PFSK-1 (cell line): Measurements from ENCODE around the gene AVL9.

Experiments
- FOXP2 ChIP-seq: optimal IDR thresholded peaks from 2 replicates; pipeline ENCODE3; 2011; ENCODE audit warnings: borderline replicate concordance, control low read depth, inconsistent platforms; ENCODE audit not compliant: insufficient read depth; ENCODE audit errors: extremely low read length, extremely low read depth
- POLR2AphosphoS5 ChIP-seq: IDR thresholded peaks from 2 replicates; pipeline ENCODE4 v1.6.1; 2012; ENCODE audit warnings: low read depth, mild to moderate bottlenecking, control low read depth, low read length, moderate library complexity
- REST ChIP-seq, 2 experiments: IDR thresholded peaks; 2 replicates each; pipeline versions ENCODE4 v1.6.1 to v1.8.0; 2011 to 2012; ENCODE audit warnings: low read depth in 2 of 2, low read length in 2 of 2, control low read depth in 1 of 2, inconsistent platforms in 1 of 2, mild to moderate bottlenecking in 1 of 2, moderate library complexity in 1 of 2; ENCODE audit not compliant: insufficient read depth in 1 of 2
- SIN3A ChIP-seq: IDR thresholded peaks from 2 replicates; pipeline ENCODE4 v1.6.1; 2012; ENCODE audit warnings: mild to moderate bottlenecking, low read length, moderate library complexity, borderline replicate concordance; ENCODE audit not compliant: insufficient read depth
- TAF1 ChIP-seq: IDR thresholded peaks from 2 replicates; pipeline ENCODE4 v1.6.1; 2012; ENCODE audit warnings: low read length, control low read depth, borderline replicate concordance; ENCODE audit not compliant: insufficient read depth

Gene AVL9

GRCh38 chr7:32518534-32519140 is 23.3 kb downstream of the AVL9 start:
- TF ChIP-seq POLR2AphosphoS5 (no peak), TAF1 (no peak), REST (IDR thresholded peaks at IDR 0.05; ENCODE audit: insufficient read depth in 1 of 2, low read depth in 2 of 2, low read length in 2 of 2) (no peak), SIN3A (no peak), FOXP2 (no peak)

GRCh38 chr7:32519763-32520162 is 24.5 kb downstream of the AVL9 start:
- TF ChIP-seq REST (IDR thresholded peaks at IDR 0.05; ENCODE audit: insufficient read depth in 1 of 2, low read depth in 2 of 2, low read length in 2 of 2) (no peak), SIN3A (no peak), FOXP2 (no peak), POLR2AphosphoS5 (no peak), TAF1 (no peak)

DNA sequence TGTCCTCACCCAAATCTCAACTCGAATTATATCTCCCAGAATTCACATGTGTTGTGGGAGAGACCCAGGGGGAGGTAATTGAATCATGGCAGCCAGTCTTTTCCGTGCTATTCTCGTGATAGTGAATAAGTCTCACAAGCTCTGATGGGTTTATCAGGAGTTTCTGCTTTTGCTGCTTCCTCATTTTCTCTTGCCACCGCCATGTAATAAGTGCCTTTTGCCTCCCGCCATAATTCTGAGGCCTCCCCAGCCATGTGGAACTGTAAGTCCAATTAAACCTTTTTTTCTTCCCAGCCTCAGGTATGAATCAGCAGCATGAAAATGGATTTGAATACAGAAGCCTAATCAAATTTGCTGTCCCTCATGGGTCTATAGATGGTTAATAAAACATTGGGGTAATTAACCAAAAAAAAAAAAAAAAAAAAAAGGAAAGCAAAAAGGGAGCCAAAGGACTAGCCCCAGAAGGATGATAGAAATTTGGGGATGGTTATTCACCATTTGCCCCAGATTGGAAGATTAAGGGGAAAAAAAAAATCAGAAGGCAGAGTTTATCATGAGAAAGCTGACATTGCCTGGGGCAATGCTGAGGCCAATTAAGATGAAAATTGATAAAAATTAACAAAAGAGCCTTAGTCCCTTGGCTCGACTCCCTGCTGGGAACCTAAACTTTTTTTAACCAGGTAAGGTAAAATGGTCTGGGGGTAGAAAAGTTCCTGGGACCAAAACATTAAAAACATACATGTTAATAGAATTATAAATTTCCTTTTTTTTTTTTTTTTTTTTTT is 27.6 kb downstream of the AVL9 start:
- TF ChIP-seq POLR2AphosphoS5 (no peak), TAF1 (no peak), SIN3A (no peak), REST (IDR thresholded peaks at IDR 0.05; ENCODE audit: insufficient read depth in 1 of 2, low read depth in 2 of 2, low read length in 2 of 2) (no peak), FOXP2 (no peak)

- TF ChIP-seq TAF1 (no peak), POLR2AphosphoS5 (no peak), REST (IDR thresholded peaks at IDR 0.05; ENCODE audit: insufficient read depth in 1 of 2, low read depth in 2 of 2, low read length in 2 of 2) (no peak), FOXP2 (no peak)
These were observed 29.3 kb downstream of the AVL9 start for GRCh38 chr7:32524631-32525030.

DNA sequence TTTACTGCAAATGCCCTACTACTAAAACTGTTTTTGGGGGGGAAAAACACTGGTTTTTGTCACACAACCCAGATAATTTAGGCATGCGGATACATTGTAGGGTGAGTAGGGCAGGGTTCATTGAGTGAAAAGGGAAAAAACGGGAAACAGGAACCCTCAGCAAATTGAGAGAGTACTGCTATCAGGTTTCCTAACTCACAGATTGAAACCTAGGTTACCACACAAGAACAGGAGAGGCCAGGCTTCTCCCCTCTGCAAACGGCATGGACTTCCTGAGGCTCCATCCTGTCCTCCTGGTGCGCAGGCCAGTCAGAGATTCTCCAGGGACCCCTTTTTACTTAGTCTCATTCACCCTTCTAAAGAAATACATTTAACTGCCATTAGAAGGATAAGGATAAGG is 30.6 kb downstream of the AVL9 start:
- TF ChIP-seq REST (IDR thresholded peaks at IDR 0.05; ENCODE audit: insufficient read depth in 1 of 2, low read depth in 2 of 2, low read length in 2 of 2) (no peak), FOXP2 (no peak), POLR2AphosphoS5 (no peak), SIN3A (no peak)
